Omental fat pad (tissue), 4 donors: ENCODE results near the gene CCDC120. TPM values are rescaled to one million over a fixed set of nuclear protein-coding genes. Genes with fewer than 3 reads are reported as not detected.

Experiments used
- ATAC-seq: fragments of 150-250 bp; one replicate; pipeline ENCODE4 v1.9.1; 2016; ENCODE audit warnings: mild to moderate bottlenecking, moderate library complexity; ENCODE audit not compliant: low FRiP score
- DNase-seq: peaks from one replicate; pipeline ENCODE4 v3.0.0-alpha.2; 2019; ENCODE audit warnings: low spot score
- CTCF ChIP-seq, 3 donors: fragments of 450-650 bp; IDR thresholded peaks; one replicate each; pipeline ENCODE4 v1.5.1; 2016 to 2017; ENCODE audit warnings: antibody characterized with exemption in 3 of 3, mild to moderate bottlenecking in 3 of 3, moderate library complexity in 2 of 3
- total RNA-seq, 4 donors: library from RNA; depleted of rRNA; stranded (reverse); fragments of >200 nt; gene quantifications; one replicate each; pipeline ENCODE4 v1.1.0, GENCODE V29; 2016

The CCDC120 gene
- total RNA-seq, 4 donors from 2014 or later, result 1.1 to 3.2 (median 2.5) TPM

- DNase-seq (no peak), ATAC-seq (no peak)
- TF ChIP-seq CTCF (IDR thresholded peaks at IDR 0.05), result no peak
Measured at GRCh38 chrX:49069038-49069437, 10.2 kb downstream of the CCDC120 start.

- no peak for TF ChIP-seq CTCF (IDR thresholded peaks at IDR 0.05)
- ATAC-seq (no peak), DNase-seq (no peak)
Measured at GRCh38 chrX:49070988-49071387, 12.2 kb downstream of the CCDC120 start.

GRCh38 chrX:49071877-49072711 is 13.3 kb downstream of the CCDC120 start:
- ATAC-seq, result peak; percentile 77
- no peak for TF ChIP-seq CTCF (IDR thresholded peaks at IDR 0.05)
- DNase-seq, result no peak

GRCh38 chrX:49072712-49073095 is 13.9 kb downstream of the CCDC120 start:
- ATAC-seq (no peak), DNase-seq (no peak)
- no peak for TF ChIP-seq CTCF (IDR thresholded peaks at IDR 0.05)

- ATAC-seq (peak; percentile 82), DNase-seq (peak; percentile 89)
- no peak for TF ChIP-seq CTCF (IDR thresholded peaks at IDR 0.05)
Measured at GRCh38 chrX:49073601-49074575, 15.1 kb downstream of the CCDC120 start, which contains the start of gene PRAF2. TSS of gene PRAF2 (minus strand) at chrX:49074002. CDS start at chrX:49073987, 15 bp downstream.

GRCh38 chrX:49075347-49075746 is 16.5 kb downstream of the CCDC120 start:
- DNase-seq (no peak), ATAC-seq (no peak)
- TF ChIP-seq CTCF (IDR thresholded peaks at IDR 0.05), result no peak
